Naive thymus-derived CD8-positive, alpha-beta T cell (primary cell): ENCODE measurements around the gene SUPT4H1. TPM values are rescaled to one million over a fixed set of nuclear protein-coding genes. Genes with fewer than 3 reads are reported as not detected.
A peak's percentile ranks its signal among the peaks of the same experiment; 100 is the strongest.

Experiments used
- ATAC-seq, 2 donors: fragments of 150-1000 bp; cut with Tn5 transposase in 1 of 2; sonication (Bioruptor Pico), chemical (Tn5 transposase) in 1 of 2; 1 replicate in 1 of 2; 2 replicates in 1 of 2; pipeline ENCODE4 v1.10.0; 2021; ENCODE audit warnings: mild to moderate bottlenecking in 2 of 2, moderate library complexity in 2 of 2
- POLR2A ChIA-PET: fragments of 350-600 bp; sonication (Branson Sonifier 250); formaldehyde crosslinking; loops from one replicate; lab custom pipeline; 2021; ENCODE audit warnings: antibody characterized with exemption; lab: Charles Lee
- DNase-seq, 10 donors: peaks; one replicate each; pipeline versions ENCODE4 v3.0.0 to v3.0.0-alpha.2; 2020 to 2022
- H3K27ac Mint-ChIP-seq, 10 donors: one replicate each; pipeline ENCODE4 v1.8.0; 2020 to 2022; ENCODE audit warnings: mild to moderate bottlenecking in 10 of 10, mixed read lengths in 10 of 10, moderate library complexity in 4 of 10, inconsistent platforms in 1 of 10
- H3K27me3 Mint-ChIP-seq, 5 donors: one replicate each; pipeline ENCODE4 v1.8.0; 2021 to 2022; ENCODE audit warnings: mixed read lengths in 5 of 5
- H3K36me3 Mint-ChIP-seq, 3 donors: one replicate each; pipeline ENCODE4 v1.8.0; 2020 to 2022; ENCODE audit warnings: mixed read lengths in 3 of 3, mild to moderate bottlenecking in 2 of 3, inconsistent platforms in 1 of 3
- H3K4me1 Mint-ChIP-seq, 4 donors: one replicate each; pipeline ENCODE4 v1.8.0; 2021 to 2022; ENCODE audit warnings: mixed read lengths in 4 of 4
- H3K4me3 Mint-ChIP-seq, 10 donors: one replicate each; pipeline ENCODE4 v1.8.0; 2020 to 2022; ENCODE audit warnings: mild to moderate bottlenecking in 10 of 10, mixed read lengths in 10 of 10, moderate library complexity in 6 of 10, inconsistent platforms in 1 of 10
- H3K9me3 Mint-ChIP-seq, 9 donors: one replicate each; pipeline ENCODE4 v1.8.0; 2020 to 2022; ENCODE audit warnings: mixed read lengths in 9 of 9, mild to moderate bottlenecking in 3 of 9, inconsistent platforms in 1 of 9, moderate library complexity in 1 of 9
- polyA plus RNA-seq, 3 donors: library from polyadenylated mRNA; unstranded; fragments of 300-500 nt; fragmentation: Illumina TruSeq; gene quantifications; one replicate each; pipeline ENCODE4 v1.2.3, GENCODE V29; 2021
- total RNA-seq, 8 experiments: library from RNA in 2 of 8; stranded (reverse) in 2 of 8; gene quantifications; one replicate each; pipeline ENCODE4 v1.2.3 and lab custom pipeline; 2021 to 2026

The SUPT4H1 gene
- total and polyA plus RNA-seq, 5 experiments from 2014 or later = 58.2 to 97.4 (median 65.9) TPM

GRCh38 chr17:58318627-58319172, 33.3 kb downstream of the SUPT4H1 start:
- POLR2A ChIA-PET = interaction anchor here (1.0 to 27.5 kb wide), 5 partner anchors 8 to 169 kb away, joined by 3 to 1631 read pairs (median 93); partner anchors contain the start of genes HSF5, SUPT4H1 and TSPOAP1
- Mint-ChIP-seq H3K27me3 (no peaks in the 10 kb centered on the region), H3K9me3 (no peaks in the 10 kb centered on the region), H3K4me1 (peaks cover 12 to 26% (median 18%) of the 10 kb centered on the region in 4 donors), H3K4me3 (no peak overlapping the region), H3K36me3 (peaks cover 0 to 6% (median 0%) of the 10 kb centered on the region in 3 donors), H3K27ac (peak overlapping the region in 6 of 10 donors; percentile 29 to 89 (median 68))
- ATAC-seq (no peak), DNase-seq (peak in 2 of 10 donors; percentile 0 to 40)

- no peak overlapping the region for H3K4me3 Mint-ChIP-seq
- POLR2A ChIA-PET = interaction anchor here (0.6 to 27.5 kb wide), 10 partner anchors 9 to 257 kb away, joined by 3 to 1631 read pairs (median 8); partner anchors contain the start of genes HSF5, RNF43, SUPT4H1 and TSPOAP1
- ATAC-seq (no peak), DNase-seq (peak in 1 of 10 donors; percentile 58)
- peaks cover 10 to 20% (median 15%) of the 10 kb centered on the region in 4 donors for H3K4me1 Mint-ChIP-seq
- H3K27me3 Mint-ChIP-seq = no peaks in the 10 kb centered on the region
- H3K9me3 Mint-ChIP-seq = no peaks in the 10 kb centered on the region
- H3K36me3 Mint-ChIP-seq = peaks cover 0 to 6% (median 0%) of the 10 kb centered on the region in 3 donors
- H3K27ac Mint-ChIP-seq = peak overlapping the region in 9 of 10 donors; percentile 24 to 95 (median 73)
Observed at GRCh38 chr17:58318065-58318481, 33.9 kb downstream of the SUPT4H1 start.

- POLR2A ChIA-PET = interaction anchor here (0.6 to 27.5 kb wide), 11 partner anchors 9 to 257 kb away, joined by 3 to 1631 read pairs (median 3); partner anchors contain the start of genes HSF5, RNF43, SUPT4H1 and TSPOAP1
- DNase-seq (peak; percentile 44 to 88 (median 72)), ATAC-seq (peak; percentile 97)
Observed at GRCh38 chr17:58317421-58318064, 34.5 kb downstream of the SUPT4H1 start.

GRCh38 chr17:58316260-58316960, 35.6 kb downstream of the SUPT4H1 start:
- Mint-ChIP-seq H3K27me3 (no peaks in the 10 kb centered on the region), H3K4me3 (no peak overlapping the region), H3K36me3 (peaks cover 0 to 6% (median 0%) of the 10 kb centered on the region in 3 donors), H3K9me3 (no peaks in the 10 kb centered on the region), H3K4me1 (peaks cover 9 to 16% (median 12%) of the 10 kb centered on the region in 4 donors), H3K27ac (peak overlapping the region in 1 of 10 donors; percentile 5)
- DNase-seq = peak in 1 of 10 donors; percentile 14
- POLR2A ChIA-PET = interaction anchor here (1.1 to 27.5 kb wide), 6 partner anchors 10 to 172 kb away, joined by 3 to 1631 read pairs (median 53); partner anchors contain the start of genes HSF5, RNF43, SUPT4H1 and TSPOAP1
- ATAC-seq = no peak

More at GRCh38 chr17:58317421-58318064, 34.5 kb downstream of the SUPT4H1 start:
- Mint-ChIP-seq H3K4me1 (peaks cover 10 to 20% (median 15%) of the 10 kb centered on the region in 4 donors), H3K27ac (peak overlapping the region; percentile 46 to 95 (median 89)), H3K36me3 (peaks cover 0 to 6% (median 0%) of the 10 kb centered on the region in 3 donors), H3K4me3 (peak overlapping the region in 6 of 10 donors; percentile 16 to 57 (median 37)), H3K27me3 (no peaks in the 10 kb centered on the region), H3K9me3 (no peaks in the 10 kb centered on the region)

GRCh38 chr17:58315750-58316149, 36.3 kb downstream of the SUPT4H1 start:
- no peak overlapping the region for H3K27ac Mint-ChIP-seq
- ATAC-seq (no peak), DNase-seq (no peak)
- peaks cover 9 to 16% (median 11%) of the 10 kb centered on the region in 4 donors for H3K4me1 Mint-ChIP-seq
- H3K9me3 Mint-ChIP-seq = no peaks in the 10 kb centered on the region
- H3K27me3 Mint-ChIP-seq = no peaks in the 10 kb centered on the region
- H3K4me3 Mint-ChIP-seq = no peak overlapping the region
- POLR2A ChIA-PET = interaction anchor here (4.5 to 27.5 kb wide), 3 partner anchors 11 to 39 kb away, joined by 93 to 1631 read pairs (median 709); partner anchors contain the start of genes SUPT4H1 and TSPOAP1
- peaks cover 0 to 6% (median 0%) of the 10 kb centered on the region in 3 donors for H3K36me3 Mint-ChIP-seq

- Mint-ChIP-seq H3K36me3 (peaks cover 0 to 6% (median 0%) of the 10 kb centered on the region in 3 donors), H3K4me3 (no peak overlapping the region), H3K4me1 (peaks cover 9 to 16% (median 11%) of the 10 kb centered on the region in 4 donors), H3K27me3 (no peaks in the 10 kb centered on the region), H3K9me3 (no peaks in the 10 kb centered on the region), H3K27ac (peak overlapping the region in 3 of 10 donors; percentile 24 to 81 (median 51))
- ATAC-seq (no peak), DNase-seq (no peak)
- POLR2A ChIA-PET = interaction anchor here (26.6 to 27.5 kb wide), 2 partner anchors 24 to 40 kb away, joined by 709 to 1631 read pairs; partner anchors contain the start of gene SUPT4H1
Observed at GRCh38 chr17:58315281-58315711, 36.7 kb downstream of the SUPT4H1 start.

- DNase-seq = no peak
Observed at GRCh38 chr17:58314706-58315015, 37.3 kb downstream of the SUPT4H1 start.

GRCh38 chr17:58313815-58314705, 37.9 kb downstream of the SUPT4H1 start:
- Mint-ChIP-seq H3K27me3 (no peaks in the 10 kb centered on the region), H3K4me1 (peaks cover 7 to 14% (median 11%) of the 10 kb centered on the region in 4 donors), H3K4me3 (no peak overlapping the region), H3K27ac (peak overlapping the region in 4 of 10 donors; percentile 27 to 42 (median 34)), H3K36me3 (peaks cover 0 to 8% (median 0%) of the 10 kb centered on the region in 3 donors), H3K9me3 (no peaks in the 10 kb centered on the region)
- POLR2A ChIA-PET = interaction anchor here (26.6 to 27.5 kb wide), 2 partner anchors 25 to 41 kb away, joined by 709 to 1631 read pairs; partner anchors contain the start of gene SUPT4H1
- no peak for DNase-seq
- ATAC-seq = no peak

More at GRCh38 chr17:58314706-58315015, 37.3 kb downstream of the SUPT4H1 start:
- H3K9me3 Mint-ChIP-seq = no peaks in the 10 kb centered on the region
- peak overlapping the region in 1 of 10 donors; percentile 27 for H3K27ac Mint-ChIP-seq
- H3K4me1 Mint-ChIP-seq = peaks cover 7 to 16% (median 11%) of the 10 kb centered on the region in 4 donors
- POLR2A ChIA-PET = interaction anchor here (26.6 to 27.5 kb wide), 2 partner anchors 25 to 40 kb away, joined by 709 to 1631 read pairs; partner anchors contain the start of gene SUPT4H1
- ATAC-seq = no peak
- H3K4me3 Mint-ChIP-seq = no peak overlapping the region
- peaks cover 0 to 8% (median 0%) of the 10 kb centered on the region in 3 donors for H3K36me3 Mint-ChIP-seq
- H3K27me3 Mint-ChIP-seq = no peaks in the 10 kb centered on the region

- H3K4me3 Mint-ChIP-seq = no peak overlapping the region
- no peaks in the 10 kb centered on the region for H3K27me3 Mint-ChIP-seq
- peaks cover 6 to 9% (median 8%) of the 10 kb centered on the region in 4 donors for H3K4me1 Mint-ChIP-seq
- POLR2A ChIA-PET = interaction anchor here (1.0 to 1.7 kb wide), 2 partner anchors 15 to 38 kb away, joined by 5 to 6 read pairs; no protein-coding TSS in a partner anchor
- no peak for DNase-seq
- H3K27ac Mint-ChIP-seq = peak overlapping the region in 2 of 10 donors; percentile 40 to 68
- H3K36me3 Mint-ChIP-seq = peaks cover 0 to 8% (median 0%) of the 10 kb centered on the region in 3 donors
- no peaks in the 10 kb centered on the region for H3K9me3 Mint-ChIP-seq
- ATAC-seq = no peak
Observed at GRCh38 chr17:58312829-58313228, 39.2 kb downstream of the SUPT4H1 start.

GRCh38 chr17:58312021-58312630, 39.9 kb downstream of the SUPT4H1 start:
- POLR2A ChIA-PET = interaction anchor here (0.6 to 1.7 kb wide), 3 partner anchors 16 to 65 kb away, joined by 3 to 6 read pairs (median 5); no protein-coding TSS in a partner anchor
- Mint-ChIP-seq H3K4me1 (peaks cover 0 to 2% (median under 1%) of the 10 kb centered on the region in 4 donors), H3K27ac (peak overlapping the region in 2 of 10 donors; percentile 50 to 55), H3K4me3 (no peak overlapping the region), H3K27me3 (no peaks in the 10 kb centered on the region), H3K36me3 (peaks cover 0 to 9% (median 3%) of the 10 kb centered on the region in 3 donors), H3K9me3 (no peaks in the 10 kb centered on the region)
- ATAC-seq (no peak), DNase-seq (no peak)
